MM.1S (cell line): ENCODE measurements around the gene ELOVL6.

Experiments
- EZH2phosphoT487 ChIP-seq: fragments of 300-600 bp; sonication (generic); IDR thresholded peaks from 2 replicates; pipeline ENCODE4 v1.6.1; 2018; ENCODE audit warnings: antibody characterized with exemption, low read length
- TF ChIP-seq, protein P1 (sequence below): fragments of 300-600 bp; sonication (generic); IDR thresholded peaks from 2 replicates; pipeline ENCODE4 v1.5.1; 2016; ENCODE audit warnings: antibody characterized with exemption, low read length, mixed read lengths

DNA sequence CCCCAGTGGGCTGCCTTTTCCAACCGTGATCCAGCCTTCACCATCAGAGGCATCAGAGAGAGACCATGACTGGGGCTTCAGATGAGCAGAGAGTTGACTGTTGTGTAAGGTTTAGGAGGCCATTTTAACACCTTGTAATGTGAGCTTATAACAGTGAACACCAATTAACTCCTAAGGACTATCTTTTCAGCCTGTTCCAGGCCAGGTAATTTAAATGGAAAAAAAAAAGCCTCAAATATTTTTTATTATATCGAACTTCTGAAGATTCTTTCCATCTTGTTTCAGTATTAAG lies 13.3 kb upstream of the ELOVL6 start:
- TF ChIP-seq, protein P1, sequence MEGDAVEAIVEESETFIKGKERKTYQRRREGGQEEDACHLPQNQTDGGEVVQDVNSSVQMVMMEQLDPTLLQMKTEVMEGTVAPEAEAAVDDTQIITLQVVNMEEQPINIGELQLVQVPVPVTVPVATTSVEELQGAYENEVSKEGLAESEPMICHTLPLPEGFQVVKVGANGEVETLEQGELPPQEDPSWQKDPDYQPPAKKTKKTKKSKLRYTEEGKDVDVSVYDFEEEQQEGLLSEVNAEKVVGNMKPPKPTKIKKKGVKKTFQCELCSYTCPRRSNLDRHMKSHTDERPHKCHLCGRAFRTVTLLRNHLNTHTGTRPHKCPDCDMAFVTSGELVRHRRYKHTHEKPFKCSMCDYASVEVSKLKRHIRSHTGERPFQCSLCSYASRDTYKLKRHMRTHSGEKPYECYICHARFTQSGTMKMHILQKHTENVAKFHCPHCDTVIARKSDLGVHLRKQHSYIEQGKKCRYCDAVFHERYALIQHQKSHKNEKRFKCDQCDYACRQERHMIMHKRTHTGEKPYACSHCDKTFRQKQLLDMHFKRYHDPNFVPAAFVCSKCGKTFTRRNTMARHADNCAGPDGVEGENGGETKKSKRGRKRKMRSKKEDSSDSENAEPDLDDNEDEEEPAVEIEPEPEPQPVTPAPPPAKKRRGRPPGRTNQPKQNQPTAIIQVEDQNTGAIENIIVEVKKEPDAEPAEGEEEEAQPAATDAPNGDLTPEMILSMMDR, result no peak
- TF ChIP-seq EZH2phosphoT487, result no peak
